GM12878 (cell line): ENCODE measurements around the gene DUSP22. TPM values are rescaled to one million over a fixed set of nuclear protein-coding genes. Genes with fewer than 3 reads are reported as not detected.

Experiments used
- ATAC-seq: fragments of 200-7000 bp; cut with Tn5 transposase; 3 replicates; pipeline ENCODE4 v1.9.1; 2020; ENCODE audit warnings: mild to moderate bottlenecking, moderate library complexity
- BruUV-seq: library from RNA; stranded (reverse); fragments of 400-500 nt; replicated peaks from 2 replicates; lab custom pipeline; 2021; lab: Mats Ljungman, UMichigan
- CTCF ChIA-PET: fragments of 300-600 bp; sonication (Branson Sonifier 250); formaldehyde crosslinking; extraction: SDS; loops from one replicate; lab custom pipeline; 2021; ENCODE audit warnings: inconsistent platforms; lab: Yijun Ruan, JAX
- POLR2A ChIA-PET: fragments of 350-600 bp; formaldehyde crosslinking; extraction: SDS; loops from one replicate; lab custom pipeline; 2021; ENCODE audit warnings: inconsistent platforms; lab: Charles Lee
- RAD21 ChIA-PET: fragments of 300-600 bp; sonication (Branson Sonifier 250); formaldehyde crosslinking; loops from one replicate; lab custom pipeline; 2023; ENCODE audit warnings: antibody characterized with exemption; ENCODE audit not compliant: unreplicated experiment; lab: Charles Lee
- SMC1A ChIA-PET: fragments of 300-600 bp; sonication (Branson Sonifier 250); formaldehyde crosslinking; loops from one replicate; lab custom pipeline; 2023; ENCODE audit not compliant: unreplicated experiment, uncharacterized antibody; lab: Charles Lee
- DNase-seq: peaks from one replicate; pipeline ENCODE4 v3.0.0-alpha.2; 2011; ENCODE audit warnings: low read depth, low spot score
- FAIRE-seq: peaks from 3 replicates; lab custom pipeline; 2011; peaks lifted over from hg19 to GRCh38; lab: Jason Lieb, UNC
- H2AFZ ChIP-seq: 2 replicates; pipeline ENCODE4 v1.6.0; 2011; ENCODE audit warnings: low read depth, low read length, control low read depth; ENCODE audit not compliant: control insufficient read depth
- H3K27ac ChIP-seq: 2 replicates; pipeline ENCODE4 v1.5.1; 2011; ENCODE audit warnings: control low read depth; ENCODE audit not compliant: control insufficient read depth, insufficient read depth
- H3K27me3 ChIP-seq, 2 experiments: replicated peaks in 1 of 2; 2 replicates each; pipeline versions ENCODE4 v1.6.0 to v1.6.1; 2011; ENCODE audit warnings: low read length in 1 of 2; ENCODE audit not compliant: control insufficient read depth in 2 of 2, insufficient read depth in 2 of 2
- H3K36me3 ChIP-seq, 2 experiments: 2 replicates each; pipeline ENCODE4 v1.5.1; 2011; ENCODE audit warnings: low read length in 1 of 2; ENCODE audit not compliant: control insufficient read depth in 2 of 2, insufficient read depth in 2 of 2
- H3K4me1 ChIP-seq: 2 replicates; pipeline ENCODE4 v1.6.1; 2011; ENCODE audit warnings: mild to moderate bottlenecking, low read length, moderate library complexity, mixed read lengths; ENCODE audit not compliant: control insufficient read depth, insufficient read depth
- H3K4me2 ChIP-seq: 2 replicates; pipeline ENCODE4 v1.6.0; 2011; ENCODE audit warnings: control low read depth; ENCODE audit not compliant: control insufficient read depth, insufficient read depth
- H3K4me3 ChIP-seq: fragments of 200-600 bp; sonication (generic); 2 replicates; pipeline ENCODE4 v1.5.1; 2016
- H3K79me2 ChIP-seq: 2 replicates; pipeline ENCODE4 v1.6.0; 2011; ENCODE audit warnings: low read length; ENCODE audit not compliant: control insufficient read depth, insufficient read depth
- H3K9ac ChIP-seq: 2 replicates; pipeline ENCODE4 v1.8.0; 2011; ENCODE audit warnings: low read length, control low read depth, mixed read lengths; ENCODE audit not compliant: control insufficient read depth, insufficient read depth
- H3K9me3 ChIP-seq: replicated peaks from 3 replicates; pipeline ENCODE4 v1.5.1; 2011; ENCODE audit warnings: mild to moderate bottlenecking, low read length; ENCODE audit not compliant: control insufficient read depth, insufficient read depth
- H4K20me1 ChIP-seq: 2 replicates; pipeline ENCODE4 v1.6.0; 2011; ENCODE audit not compliant: control insufficient read depth, insufficient read depth
- ASH2L ChIP-seq: fragments of 300-600, 200-600 bp; sonication (generic); IDR thresholded peaks from 2 replicates; pipeline ENCODE4 v1.6.1; 2017; ENCODE audit warnings: low read depth, mild to moderate bottlenecking, borderline replicate concordance
- BCL3 ChIP-seq: IDR thresholded peaks from 2 replicates; pipeline ENCODE4 v1.6.1; 2011; ENCODE audit warnings: borderline replicate concordance, low read depth, mild to moderate bottlenecking, moderate library complexity, low read length; ENCODE audit not compliant: insufficient read depth, poor library complexity, severe bottlenecking
- BRCA1 ChIP-seq: IDR thresholded peaks from 2 replicates; pipeline ENCODE4 v1.6.1; 2011; ENCODE audit warnings: low read depth, low read length, improper control_type of control experiment
- CHD2 ChIP-seq: IDR thresholded peaks from 2 replicates; pipeline ENCODE4 v1.6.1; 2011; ENCODE audit warnings: low read depth, low read length, improper control_type of control experiment, borderline replicate concordance
- MTA2 ChIP-seq: fragments of 450-650 bp; IDR thresholded peaks from 2 replicates; pipeline ENCODE4 v1.6.1; 2016; ENCODE audit warnings: low read depth, mild to moderate bottlenecking, moderate library complexity
- MYC ChIP-seq: IDR thresholded peaks from 2 replicates; pipeline ENCODE4 v1.6.1; 2011; ENCODE audit warnings: mild to moderate bottlenecking, low read length, moderate library complexity, inconsistent platforms; ENCODE audit not compliant: insufficient read depth, insufficient replicate concordance, insufficient read length, severe bottlenecking
- NBN ChIP-seq: fragments of 450-650 bp; IDR thresholded peaks from 2 replicates; pipeline ENCODE4 v1.6.1; 2016
- PML ChIP-seq: IDR thresholded peaks from 2 replicates; pipeline ENCODE4 v1.6.1; 2012; ENCODE audit warnings: low read length, inconsistent platforms
- TBL1XR1 ChIP-seq: IDR thresholded peaks from 2 replicates; pipeline ENCODE4 v1.6.1; 2012; ENCODE audit warnings: low read depth, low read length, improper control_type of control experiment
- ZBTB11 ChIP-seq: fragments of 450-650 bp; formaldehyde crosslinking; IDR thresholded peaks from 2 replicates; pipeline ENCODE4 v1.5.0; 2022; ENCODE audit warnings: mild to moderate bottlenecking, missing genetic modification characterization
- ZNF687 ChIP-seq: fragments of 450-650 bp; IDR thresholded peaks from 2 replicates; pipeline ENCODE4 v1.6.1; 2017; ENCODE audit warnings: mild to moderate bottlenecking, moderate library complexity
- WGBS: methylation state at CpG from one replicate; pipeline ENCODE4 v1.1.6; 2016; ENCODE audit warnings: low lambda C conversion rate; ENCODE audit not compliant: insufficient replicate concordance, insufficient coverage; ENCODE audit errors: missing lambda C conversion rate; 5-methylcytosine and 5-hydroxymethylcytosine counted together
- in situ Hi-C: fragments of 300-500 bp; cut with MboI; formaldehyde crosslinking; loops from 9 replicates; pipeline ENCODE4 v1.14.3; 2018; ENCODE audit warnings: mixed read lengths
- intact Hi-C: fragments of 100-400 bp; cut with micrococcal nuclease; formaldehyde crosslinking; loops from one replicate; pipeline ENCODE4 v1.14.2; 2022; ENCODE audit not compliant: unreplicated experiment
- polyA plus RNA-seq, 11 experiments: library from polyadenylated mRNA; depleted of rRNA in 4 of 11; unstranded in 6 of 11; stranded (reverse) in 5 of 11; fragments of >200 nt; fragmentation: Nextera tagmentation in 4 of 11; fragmentation: Illumina TruSeq in 1 of 11; extraction: Ambion mirVana in 4 of 11; extraction: Trizol in 1 of 11; gene quantifications; 1 replicate in 1 of 11; 2 replicates in 10 of 11; pipeline versions ENCODE4 v1.2.1 to v1.2.3, GENCODE V29; 2011 to 2016; ENCODE audit warnings: inconsistent platforms in 2 of 11, missing spikeins in 2 of 11, low read depth in 1 of 11
- total RNA-seq, 4 experiments: library from RNA; depleted of rRNA in 3 of 4; stranded (reverse); fragments of >200 nt in 3 of 4; fragmentation: Illumina TruSeq in 1 of 4; extraction: Trizol in 1 of 4; gene quantifications; 2 replicates each; pipeline versions ENCODE4 v1.2.1 to v1.2.3, GENCODE V29; 2013 to 2021

DUSP22 gene
- total and polyA plus RNA-seq, 10 of the 15 experiments (the other 5 are each of a cell fraction or from before 2014, with no cell fraction given): 78.9 to 156 (median 107) TPM

GRCh38 chr6:291204-291696 lies 1.0 kb upstream of the DUSP22 start (continued):
- peak; percentile 92 for TF ChIP-seq NBN
- no peak for TF ChIP-seq MTA2

GRCh38 chr6:292506-293192 lies 362 bp downstream of the DUSP22 start:
- H3K9ac ChIP-seq: peak overlapping the region; percentile 98
- WGBS: 16% methylated on average over 52 of the region's 52 CpGs
- H3K4me3 ChIP-seq: peak overlapping the region; percentile 78
- DNase-seq (peak; percentile 93), ATAC-seq (peak; percentile 53), FAIRE-seq (no peak)
- H3K36me3 ChIP-seq: no peaks in the 10 kb centered on the region
- RAD21 ChIA-PET: interaction anchor here (0.6 to 2.6 kb wide), 31 partner anchors 7 to 183 kb away, joined by 3 to 77 read pairs (median 9); partner anchors contain the start of gene IRF4
- POLR2A ChIA-PET: interaction anchor here (0.6 to 2.6 kb wide), 23 partner anchors 10 to 101 kb away, joined by 3 to 67 read pairs (median 7); partner anchors contain the start of gene IRF4
- peak overlapping the region; percentile 97 for H3K4me2 ChIP-seq
- CTCF ChIA-PET: interaction anchor here (1.0 to 2.6 kb wide), 15 partner anchors 13 to 88 kb away, joined by 3 to 14 read pairs (median 5); no protein-coding TSS in a partner anchor
- SMC1A ChIA-PET: interaction anchor here (0.6 to 2.7 kb wide), 25 partner anchors 13 to 107 kb away, joined by 3 to 46 read pairs (median 7); no protein-coding TSS in a partner anchor
- peak overlapping the region; percentile 100 for H3K27ac ChIP-seq
- no peaks in the 10 kb centered on the region for H3K27me3 ChIP-seq
- H3K79me2 ChIP-seq: peaks cover 76% of the 10 kb centered on the region
- no peaks in the 10 kb centered on the region for H3K9me3 ChIP-seq
- H2AFZ ChIP-seq: peak overlapping the region; percentile 45; the same call in 1 of the 2 replicates
- H3K4me1 ChIP-seq: peaks cover 65% of the 10 kb centered on the region
- H4K20me1 ChIP-seq: no peaks in the 10 kb centered on the region
- intact Hi-C loops (loop anchor here (1.0 to 2.0 kb wide), 5 partner anchors 25 to 103 kb away; no protein-coding TSS in a partner anchor), in situ Hi-C loops (no loop called here)
- no TSS peak for BruUV-seq
- TF ChIP-seq ASH2L: no peak; the same call in 1 of the 2 replicates
- TF ChIP-seq ZBTB11: no peak
- no peak for TF ChIP-seq MYC
- no peak for TF ChIP-seq BRCA1
- TF ChIP-seq ZNF687: no peak
- no peak for TF ChIP-seq CHD2
- peak; percentile 87 for TF ChIP-seq TBL1XR1
- peak; percentile 50 for TF ChIP-seq BCL3
- TF ChIP-seq PML: no peak
